Spleen (tissue), 11 donors: ENCODE data around the gene ACACA. TPM values are rescaled to one million over a fixed set of nuclear protein-coding genes. Genes with fewer than 3 reads are reported as not detected.

Experiments used
- DNase-seq: peaks from one replicate; pipeline ENCODE4 v3.0.0-alpha.2; 2020
- H3K27ac ChIP-seq, 8 donors: fragments of 200-600 bp; sonication (generic) in 7 of 8; 1 replicate in 4 of 8; 2 replicates in 4 of 8; pipeline versions ENCODE4 v1.5.0 to v1.8.0; 2016 to 2021; ENCODE audit warnings: inconsistent platforms in 4 of 8, mild to moderate bottlenecking in 4 of 8, moderate library complexity in 1 of 8
- H3K27me3 ChIP-seq, 7 donors: fragments of 200-600 bp; sonication (generic) in 6 of 7; replicated peaks in 1 of 7; 1 replicate in 4 of 7; 2 replicates in 3 of 7; pipeline versions ENCODE4 v1.5.0 to v1.8.0; 2016 to 2021; ENCODE audit warnings: inconsistent platforms in 3 of 7, mild to moderate bottlenecking in 1 of 7
- H3K36me3 ChIP-seq, 6 donors: fragments of 200-600 bp; sonication (generic) in 5 of 6; 1 replicate in 4 of 6; 2 replicates in 2 of 6; pipeline versions ENCODE4 v1.5.0 to v1.8.0; 2016 to 2021; ENCODE audit warnings: inconsistent platforms in 2 of 6
- H3K4me1 ChIP-seq, 6 donors: fragments of 200-600 bp; sonication (generic) in 5 of 6; 1 replicate in 3 of 6; 2 replicates in 3 of 6; pipeline versions ENCODE4 v1.5.0 to v1.8.0; 2016 to 2021; ENCODE audit warnings: inconsistent platforms in 3 of 6
- H3K4me3 ChIP-seq, 8 donors: fragments of 200-600 bp; sonication (generic) in 7 of 8; 1 replicate in 4 of 8; 2 replicates in 4 of 8; pipeline versions ENCODE4 v1.5.0 to v1.8.0; 2016 to 2021; ENCODE audit warnings: inconsistent platforms in 4 of 8, mild to moderate bottlenecking in 4 of 8, moderate library complexity in 2 of 8
- H3K9me3 ChIP-seq, 8 donors: fragments of 200-600 bp; sonication (generic) in 7 of 8; 1 replicate in 4 of 8; 2 replicates in 4 of 8; pipeline versions ENCODE4 v1.5.0 to v1.8.0; 2016 to 2021; ENCODE audit warnings: inconsistent platforms in 4 of 8
- POLR2A ChIP-seq, 3 donors: fragments of 450-650 bp; IDR thresholded peaks; one replicate each; pipeline ENCODE4 v1.5.1; 2017; ENCODE audit warnings: antibody characterized with exemption in 3 of 3, mild to moderate bottlenecking in 1 of 3
- POLR2AphosphoS5 ChIP-seq, 3 donors: sonication (generic); formaldehyde crosslinking; IDR thresholded peaks; one replicate each; pipeline ENCODE4 v1.5.1; 2017; ENCODE audit warnings: antibody characterized with exemption in 3 of 3
- WGBS, 5 donors: extraction: QIAGEN DNeasy Blood & Tissue Kit in 3 of 5; methylation state at CpG; one replicate each; pipeline versions ENCODE4 v1.1.5 to v1.1.7; 2013 to 2018; 5-methylcytosine and 5-hydroxymethylcytosine counted together
- intact Hi-C: fragments of 100-400 bp; cut with DNase I; formaldehyde crosslinking; loops from one replicate; pipeline ENCODE4 v1.15.0; 2023; ENCODE audit warnings: low total_unique reads
- polyA plus RNA-seq, 3 donors: library from polyadenylated mRNA; stranded (reverse); fragments of 200-250 nt; gene quantifications; one replicate each; pipeline ENCODE4 v1.2.1, GENCODE V29; 2013
- total RNA-seq, 7 donors: library from RNA; depleted of rRNA in 3 of 7; stranded (reverse); fragments of >200 nt in 3 of 7; fragmentation: NEBNext Ultra II Directional in 4 of 7; extraction: Animal tissue kit (Norgen Biotek cat#: 25700) in 4 of 7; gene quantifications; one replicate each; pipeline versions ENCODE4 v1.1.0 to v1.2.1, GENCODE V29; 2016 to 2021
- TF ChIP-seq, protein P1 (sequence below), 11 experiments: fragments of 200-600 bp in 7 of 11; fragments of 450-650 bp in 4 of 11; sonication (generic) in 4 of 11; IDR thresholded peaks in 8 of 11; conservative IDR thresholded peaks in 3 of 11; 1 replicate in 7 of 11; 2 replicates in 4 of 11; pipeline versions ENCODE4 v1.4.0 to v1.8.0; 2016 to 2021; ENCODE audit warnings: antibody characterized with exemption in 11 of 11, inconsistent platforms in 4 of 11, mild to moderate bottlenecking in 1 of 11
- donor health status: healthy with polysubstance abuse.
- donor health status: DM: no; HTN: no; CAD: no; lungs with moderate emphysema.
- donor health status: DM: no; HTN: no; CAD: no.
- donor health status: Bipolar disorder and iron deficiency.
- donor health status: healthy.
- donor health status: DM: no; HTN: no; CAD: no.
- donor health status: DM: yes; HTN: yes; CAD: no.

Gene ACACA
- total and polyA plus RNA-seq, 10 donors = 3.2 to 50.8 (median 29.2) TPM

DNA sequence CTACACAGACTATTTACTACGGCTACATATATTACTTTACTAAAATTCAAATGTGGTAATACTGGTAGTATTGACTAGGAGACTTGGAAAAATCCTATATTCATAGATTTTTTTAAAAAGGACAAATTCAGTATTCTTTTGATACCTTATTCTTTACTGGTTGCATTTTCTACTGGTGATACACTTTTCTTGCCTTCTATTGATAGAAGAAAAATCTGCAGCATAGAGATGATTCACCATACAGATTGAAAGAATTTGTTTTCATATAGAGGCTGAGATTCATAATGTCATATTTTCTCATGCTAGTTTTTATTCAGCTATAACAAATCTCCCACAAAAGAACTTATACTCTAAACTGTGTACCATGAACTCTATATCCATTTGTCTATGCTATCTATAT is 226.3 kb downstream of the ACACA start:
- 97 to 100% (median 98%) methylated on average over 1 of the region's 1 CpG for WGBS, 5 donors
- no peak overlapping the region for H3K27ac ChIP-seq
- no peaks in the 10 kb centered on the region for H3K9me3 ChIP-seq
- no peaks in the 10 kb centered on the region for H3K27me3 ChIP-seq
- intact Hi-C loops = loop anchor here (5.0 kb wide), 1 partner anchor 108 kb away; no protein-coding TSS in a partner anchor
- H3K4me1 ChIP-seq = no peaks in the 10 kb centered on the region
- H3K36me3 ChIP-seq = peaks cover 0 to 62% (median 13%) of the 10 kb centered on the region in 6 donors
- no peak overlapping the region for H3K4me3 ChIP-seq
- DNase-seq = no peak
- TF ChIP-seq, protein P1, sequence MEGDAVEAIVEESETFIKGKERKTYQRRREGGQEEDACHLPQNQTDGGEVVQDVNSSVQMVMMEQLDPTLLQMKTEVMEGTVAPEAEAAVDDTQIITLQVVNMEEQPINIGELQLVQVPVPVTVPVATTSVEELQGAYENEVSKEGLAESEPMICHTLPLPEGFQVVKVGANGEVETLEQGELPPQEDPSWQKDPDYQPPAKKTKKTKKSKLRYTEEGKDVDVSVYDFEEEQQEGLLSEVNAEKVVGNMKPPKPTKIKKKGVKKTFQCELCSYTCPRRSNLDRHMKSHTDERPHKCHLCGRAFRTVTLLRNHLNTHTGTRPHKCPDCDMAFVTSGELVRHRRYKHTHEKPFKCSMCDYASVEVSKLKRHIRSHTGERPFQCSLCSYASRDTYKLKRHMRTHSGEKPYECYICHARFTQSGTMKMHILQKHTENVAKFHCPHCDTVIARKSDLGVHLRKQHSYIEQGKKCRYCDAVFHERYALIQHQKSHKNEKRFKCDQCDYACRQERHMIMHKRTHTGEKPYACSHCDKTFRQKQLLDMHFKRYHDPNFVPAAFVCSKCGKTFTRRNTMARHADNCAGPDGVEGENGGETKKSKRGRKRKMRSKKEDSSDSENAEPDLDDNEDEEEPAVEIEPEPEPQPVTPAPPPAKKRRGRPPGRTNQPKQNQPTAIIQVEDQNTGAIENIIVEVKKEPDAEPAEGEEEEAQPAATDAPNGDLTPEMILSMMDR (IDR thresholded peaks at IDR 0.05 in 8 of 11, conservative IDR thresholded peaks at IDR 0.05 in 3 of 11) = no peak
- no peak for TF ChIP-seq POLR2A (IDR thresholded peaks at IDR 0.05)
- no peak for TF ChIP-seq POLR2AphosphoS5 (IDR thresholded peaks at IDR 0.05)

DNA sequence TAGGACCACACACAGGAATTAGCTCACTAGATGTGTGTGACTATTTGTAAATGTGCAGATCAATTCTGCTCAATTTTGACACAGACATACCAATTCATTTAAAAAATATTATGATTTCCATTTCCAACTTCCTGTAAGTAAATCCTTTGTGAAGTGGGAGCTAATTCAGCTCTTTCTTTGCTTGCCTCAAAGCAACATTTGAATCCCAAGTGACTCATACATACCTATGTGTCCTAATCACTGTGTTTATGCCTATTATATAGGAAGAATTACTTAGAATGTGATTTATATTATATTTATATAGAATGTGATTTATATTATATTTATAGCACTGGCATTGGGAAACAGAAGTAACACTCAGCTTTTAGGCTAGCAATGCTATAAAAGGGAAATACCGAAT is 226.7 kb downstream of the ACACA start:
- H3K4me1 ChIP-seq = no peaks in the 10 kb centered on the region
- intact Hi-C loops = loop anchor here (5.0 kb wide), 1 partner anchor 108 kb away; no protein-coding TSS in a partner anchor
- no peak overlapping the region for H3K4me3 ChIP-seq
- WGBS, 5 donors = 91 to 100% (median 97%) methylated on average over 1 of the region's 1 CpG
- H3K27ac ChIP-seq = no peak overlapping the region
- no peaks in the 10 kb centered on the region for H3K9me3 ChIP-seq
- no peak for DNase-seq
- peaks cover 0 to 67% (median 13%) of the 10 kb centered on the region in 6 donors for H3K36me3 ChIP-seq
- no peaks in the 10 kb centered on the region for H3K27me3 ChIP-seq
- no peak for TF ChIP-seq POLR2A (IDR thresholded peaks at IDR 0.05)
- TF ChIP-seq, protein P1 (IDR thresholded peaks at IDR 0.05 in 8 of 11, conservative IDR thresholded peaks at IDR 0.05 in 3 of 11) = no peak
- TF ChIP-seq POLR2AphosphoS5 (IDR thresholded peaks at IDR 0.05) = no peak

DNA sequence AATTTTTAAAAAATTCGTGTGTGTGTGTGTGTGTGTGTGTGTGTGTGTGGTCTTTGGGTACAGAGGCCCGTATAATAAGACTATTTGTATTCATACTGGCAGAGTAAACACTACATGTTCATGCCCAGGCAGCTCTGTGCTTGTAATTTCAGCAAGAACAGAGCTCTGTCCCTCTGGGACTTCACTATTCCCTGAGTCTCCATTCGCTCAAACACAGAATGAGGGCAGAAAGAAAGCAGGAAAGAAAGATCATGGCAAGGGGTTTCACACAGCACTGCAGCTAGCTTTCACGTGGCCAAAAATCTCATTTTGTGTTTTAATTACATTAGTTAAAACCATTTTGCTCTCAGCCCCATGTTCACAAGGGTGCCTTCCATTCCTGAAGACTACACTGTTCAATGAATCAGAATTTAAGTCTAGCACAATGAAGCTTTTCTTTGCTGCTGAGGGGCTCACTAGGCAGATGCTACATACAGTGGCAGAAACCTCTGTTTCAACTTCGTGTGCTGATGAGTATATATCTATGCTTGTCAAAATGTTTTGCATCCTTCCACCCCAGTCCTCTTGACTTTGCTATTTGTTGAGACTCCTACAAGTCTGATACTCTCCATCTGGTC is 229.3 kb downstream of the ACACA start:
- TF ChIP-seq POLR2A (IDR thresholded peaks at IDR 0.05) (no peak), POLR2AphosphoS5 (IDR thresholded peaks at IDR 0.05) (no peak)
- TF ChIP-seq, protein P1 (IDR thresholded peaks at IDR 0.05 in 8 of 11, conservative IDR thresholded peaks at IDR 0.05 in 3 of 11) = no peak
- H3K4me3 ChIP-seq = no peak overlapping the region
- H3K27ac ChIP-seq = no peak overlapping the region
- H3K36me3 ChIP-seq = peaks cover 0 to 74% (median 13%) of the 10 kb centered on the region in 6 donors
- no peaks in the 10 kb centered on the region for H3K27me3 ChIP-seq
- no peak for DNase-seq
- no peaks in the 10 kb centered on the region for H3K4me1 ChIP-seq
- H3K9me3 ChIP-seq = no peaks in the 10 kb centered on the region
- intact Hi-C loops = no loop called here
- WGBS, 5 donors = 74 to 83% (median 81%) methylated on average over 5 of the region's 5 CpGs

DNA sequence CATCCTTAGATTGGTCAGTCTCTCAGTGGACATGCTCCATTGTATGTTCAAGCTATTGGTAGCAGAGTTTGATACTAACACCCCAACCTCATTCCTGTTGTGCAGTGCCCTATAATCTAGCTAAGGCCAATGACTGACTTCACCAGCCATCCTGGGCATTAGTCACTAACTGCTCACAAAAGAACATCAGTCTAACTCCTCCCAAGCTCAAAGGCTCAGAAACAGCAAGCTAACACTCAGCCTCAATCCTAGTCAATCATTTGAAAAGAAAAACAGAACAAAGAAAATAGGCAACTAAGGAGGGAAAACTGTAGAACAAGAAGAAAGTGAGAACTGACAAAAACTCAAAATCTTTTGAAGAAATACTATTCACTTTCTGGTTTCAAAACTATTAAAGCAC is 229.9 kb downstream of the ACACA start:
- TF ChIP-seq POLR2A (IDR thresholded peaks at IDR 0.05) (no peak), POLR2AphosphoS5 (IDR thresholded peaks at IDR 0.05) (no peak)
- TF ChIP-seq, protein P1 (IDR thresholded peaks at IDR 0.05 in 8 of 11, conservative IDR thresholded peaks at IDR 0.05 in 3 of 11) = no peak
- no peaks in the 10 kb centered on the region for H3K27me3 ChIP-seq
- H3K4me1 ChIP-seq = no peaks in the 10 kb centered on the region
- intact Hi-C loops = no loop called here
- H3K4me3 ChIP-seq = no peak overlapping the region
- H3K36me3 ChIP-seq = peaks cover 0 to 74% (median 13%) of the 10 kb centered on the region in 6 donors
- no peaks in the 10 kb centered on the region for H3K9me3 ChIP-seq
- H3K27ac ChIP-seq = no peak overlapping the region
- no peak for DNase-seq
